H9 (cell line): ENCODE data around the gene PNPLA2. TPM values are rescaled to one million over a fixed set of nuclear protein-coding genes. Genes with fewer than 3 reads are reported as not detected.
A peak's percentile ranks its signal among the peaks of the same experiment; 100 is the strongest.

Experiments
- DNase-seq: peaks from one replicate; pipeline ENCODE4 v3.0.0-alpha.2; 2017
- H2AFZ ChIP-seq: one replicate; pipeline ENCODE4 v1.6.1; 2013; ENCODE audit warnings: mild to moderate bottlenecking, low read length, control low read depth, moderate library complexity
- H2AK5ac ChIP-seq: 2 replicates; pipeline ENCODE4 v1.6.1; 2013; ENCODE audit warnings: low read length, control low read depth, mixed read lengths; ENCODE audit not compliant: insufficient read length
- H2BK120ac ChIP-seq: one replicate; pipeline ENCODE4 v1.6.1; 2013; ENCODE audit warnings: low read depth, mild to moderate bottlenecking, low read length, control low read depth, inconsistent platforms; ENCODE audit not compliant: poor library complexity, severe bottlenecking
- H2BK12ac ChIP-seq: 2 replicates; pipeline ENCODE4 v1.6.1; 2013; ENCODE audit warnings: low read length, control low read depth, mixed read lengths, low read depth; ENCODE audit not compliant: insufficient read length
- H2BK15ac ChIP-seq: 2 replicates; pipeline ENCODE4 v1.6.1; 2013; ENCODE audit warnings: low read depth, low read length, control low read depth
- H2BK20ac ChIP-seq: one replicate; pipeline ENCODE4 v1.6.1; 2013; ENCODE audit warnings: low read depth, mild to moderate bottlenecking, low read length, control low read depth, inconsistent platforms; ENCODE audit not compliant: poor library complexity, severe bottlenecking
- H2BK5ac ChIP-seq: 2 replicates; pipeline ENCODE4 v1.6.1; 2013; ENCODE audit warnings: low read length, control low read depth, mixed read lengths; ENCODE audit not compliant: insufficient read length
- H3K14ac ChIP-seq: 2 replicates; pipeline ENCODE4 v1.6.1; 2013; ENCODE audit warnings: low read length, control low read depth; ENCODE audit not compliant: insufficient read depth
- H3K18ac ChIP-seq: 2 replicates; pipeline ENCODE4 v1.6.1; 2013; ENCODE audit warnings: low read depth, mild to moderate bottlenecking, mixed read lengths, low read length, control low read depth; ENCODE audit not compliant: insufficient read length
- H3K23ac ChIP-seq: 2 replicates; pipeline ENCODE4 v1.6.1; 2013; ENCODE audit warnings: low read length, control low read depth, mixed read lengths, low read depth; ENCODE audit not compliant: insufficient read length
- H3K23me2 ChIP-seq: 2 replicates; pipeline ENCODE4 v1.6.1; 2013; ENCODE audit warnings: low read depth, mild to moderate bottlenecking, mixed read lengths, low read length, control low read depth; ENCODE audit not compliant: insufficient read length, poor library complexity, severe bottlenecking
- H3K27ac ChIP-seq: 2 replicates; pipeline ENCODE4 v1.5.1; 2013; ENCODE audit warnings: low read length, control low read depth, mixed read lengths, low read depth; ENCODE audit not compliant: insufficient read length
- H3K27me3 ChIP-seq: 2 replicates; pipeline ENCODE4 v1.6.1; 2013; ENCODE audit warnings: low read length, control low read depth, inconsistent platforms; ENCODE audit not compliant: insufficient read depth
- H3K4ac ChIP-seq: 2 replicates; pipeline ENCODE4 v1.6.1; 2013; ENCODE audit warnings: low read depth, mild to moderate bottlenecking, control low read depth, inconsistent platforms, low read length, moderate library complexity
- H3K4me1 ChIP-seq: 2 replicates; pipeline ENCODE4 v1.6.1; 2013; ENCODE audit warnings: low read length, control low read depth, inconsistent platforms; ENCODE audit not compliant: insufficient read depth
- H3K4me2 ChIP-seq: 2 replicates; pipeline ENCODE4 v1.6.1; 2013; ENCODE audit warnings: low read length, control low read depth, mixed read lengths; ENCODE audit not compliant: insufficient read length, insufficient read depth
- H3K56ac ChIP-seq: 2 replicates; pipeline ENCODE4 v1.6.1; 2013; ENCODE audit warnings: low read depth, mild to moderate bottlenecking, mixed read lengths, low read length, control low read depth; ENCODE audit not compliant: insufficient read length
- H3K79me1 ChIP-seq: 2 replicates; pipeline ENCODE4 v1.6.1; 2013; ENCODE audit warnings: low read depth, mild to moderate bottlenecking, moderate library complexity, low read length, control low read depth, inconsistent platforms; ENCODE audit not compliant: insufficient read depth, poor library complexity, severe bottlenecking
- H3K79me2 ChIP-seq: 2 replicates; pipeline ENCODE4 v1.6.1; 2013; ENCODE audit warnings: low read length, control low read depth, inconsistent platforms; ENCODE audit not compliant: insufficient read depth
- H3K9ac ChIP-seq: 2 replicates; pipeline ENCODE4 v1.6.1; 2013; ENCODE audit warnings: low read length, control low read depth, mixed read lengths; ENCODE audit not compliant: insufficient read length; ENCODE audit errors: extremely low read depth
- H3K9me3 ChIP-seq: one replicate; pipeline ENCODE4 v1.6.1; 2013; ENCODE audit warnings: low read depth, low read length, inconsistent platforms; ENCODE audit not compliant: control insufficient read depth
- H3T11ph ChIP-seq: one replicate; pipeline ENCODE4 v1.6.1; 2013; ENCODE audit warnings: mild to moderate bottlenecking, low read length, control low read depth, inconsistent platforms
- H4K20me1 ChIP-seq: one replicate; pipeline ENCODE4 v1.6.1; 2013; ENCODE audit not compliant: control insufficient read depth, insufficient read length, insufficient read depth
- H4K5ac ChIP-seq: 2 replicates; pipeline ENCODE4 v1.6.1; 2013; ENCODE audit warnings: low read depth, mild to moderate bottlenecking, mixed read lengths, low read length, control low read depth; ENCODE audit not compliant: insufficient read length
- H4K8ac ChIP-seq: replicated peaks from 2 replicates; pipeline ENCODE4 v1.6.1; 2013; ENCODE audit warnings: low read length, control low read depth, mixed read lengths, low read depth; ENCODE audit not compliant: insufficient read length
- H4K91ac ChIP-seq: 2 replicates; pipeline ENCODE4 v1.6.1; 2013; ENCODE audit warnings: low read depth, mild to moderate bottlenecking, moderate library complexity, mixed read lengths, low read length, control low read depth; ENCODE audit not compliant: insufficient read length
- H3K27ac Mint-ChIP-seq, 3 experiments: 2 replicates in 2 of 3; 3 replicates in 1 of 3; pipeline ENCODE4 v1.8.0; 2020 to 2021; ENCODE audit warnings: mixed read lengths in 3 of 3, mild to moderate bottlenecking in 1 of 3, moderate library complexity in 1 of 3
- H3K27me3 Mint-ChIP-seq: 2 replicates; pipeline ENCODE4 v1.8.0; 2021; ENCODE audit warnings: low read depth, mild to moderate bottlenecking, moderate library complexity, mixed read lengths
- H3K36me3 Mint-ChIP-seq, 3 experiments: 2 replicates in 2 of 3; 3 replicates in 1 of 3; pipeline ENCODE4 v1.8.0; 2020 to 2021; ENCODE audit warnings: low read depth in 3 of 3, mixed read lengths in 3 of 3; ENCODE audit not compliant: insufficient read depth in 1 of 3
- H3K4me1 Mint-ChIP-seq, 2 experiments: 2 replicates each; pipeline ENCODE4 v1.8.0; 2020; ENCODE audit warnings: mixed read lengths in 2 of 2
- H3K4me3 Mint-ChIP-seq, 2 experiments: 2 replicates in 1 of 2; 3 replicates in 1 of 2; pipeline ENCODE4 v1.8.0; 2020 to 2021; ENCODE audit warnings: mild to moderate bottlenecking in 2 of 2, mixed read lengths in 2 of 2, moderate library complexity in 1 of 2
- H3K9me3 Mint-ChIP-seq, 2 experiments: 2 replicates in 1 of 2; 3 replicates in 1 of 2; pipeline ENCODE4 v1.8.0; 2020; ENCODE audit warnings: mild to moderate bottlenecking in 2 of 2, mixed read lengths in 2 of 2, moderate library complexity in 1 of 2
- WGBS: extraction: QIAGEN DNeasy Blood & Tissue Kit; methylation state at CpG from one replicate; pipeline ENCODE4 v1.1.7; 2013; ENCODE audit warnings: missing lambda C conversion rate, low lambda C conversion rate, mixed read lengths; ENCODE audit not compliant: insufficient read length; ENCODE audit errors: extremely low coverage; 5-methylcytosine and 5-hydroxymethylcytosine counted together
- total RNA-seq: library from RNA; stranded (reverse); gene quantifications from 2 replicates; pipeline ENCODE4 v1.2.1, GENCODE V29; 2021
- TF ChIP-seq, protein P1 (sequence below): fragments of 200-600 bp; sonication (generic); conservative IDR thresholded peaks from 3 replicates; pipeline ENCODE4 v1.8.0; 2021; ENCODE audit warnings: antibody characterized with exemption, mild to moderate bottlenecking

The PNPLA2 gene
- total RNA-seq, 1 experiment from 2014 or later, result 67.3 TPM

DNA sequence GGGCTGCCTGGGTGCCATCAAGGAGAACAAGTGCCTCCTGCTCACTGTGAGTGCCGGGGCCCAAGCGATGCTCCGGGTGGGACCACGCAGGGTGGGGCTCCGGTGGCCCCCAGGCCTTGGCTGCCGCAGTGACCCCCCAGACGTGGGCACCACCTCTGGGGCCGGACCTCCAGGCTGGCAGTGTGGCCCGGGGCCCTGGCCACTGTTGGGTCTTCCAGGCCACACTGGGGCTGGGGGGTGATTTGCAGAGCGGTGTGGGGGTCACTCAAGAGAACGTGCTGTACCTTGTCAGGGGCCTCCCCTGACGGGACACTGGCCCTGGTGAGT, 43.9 kb downstream of the PNPLA2 start:
- H2AK5ac ChIP-seq, result no peak overlapping the region
- TF ChIP-seq, protein P1, sequence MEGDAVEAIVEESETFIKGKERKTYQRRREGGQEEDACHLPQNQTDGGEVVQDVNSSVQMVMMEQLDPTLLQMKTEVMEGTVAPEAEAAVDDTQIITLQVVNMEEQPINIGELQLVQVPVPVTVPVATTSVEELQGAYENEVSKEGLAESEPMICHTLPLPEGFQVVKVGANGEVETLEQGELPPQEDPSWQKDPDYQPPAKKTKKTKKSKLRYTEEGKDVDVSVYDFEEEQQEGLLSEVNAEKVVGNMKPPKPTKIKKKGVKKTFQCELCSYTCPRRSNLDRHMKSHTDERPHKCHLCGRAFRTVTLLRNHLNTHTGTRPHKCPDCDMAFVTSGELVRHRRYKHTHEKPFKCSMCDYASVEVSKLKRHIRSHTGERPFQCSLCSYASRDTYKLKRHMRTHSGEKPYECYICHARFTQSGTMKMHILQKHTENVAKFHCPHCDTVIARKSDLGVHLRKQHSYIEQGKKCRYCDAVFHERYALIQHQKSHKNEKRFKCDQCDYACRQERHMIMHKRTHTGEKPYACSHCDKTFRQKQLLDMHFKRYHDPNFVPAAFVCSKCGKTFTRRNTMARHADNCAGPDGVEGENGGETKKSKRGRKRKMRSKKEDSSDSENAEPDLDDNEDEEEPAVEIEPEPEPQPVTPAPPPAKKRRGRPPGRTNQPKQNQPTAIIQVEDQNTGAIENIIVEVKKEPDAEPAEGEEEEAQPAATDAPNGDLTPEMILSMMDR, result no peak
- Mint-ChIP-seq H3K27me3 (peaks cover 18% of the 10 kb centered on the region), H3K9me3 (no peaks in the 10 kb centered on the region), H3K4me3 (peak overlapping the region in 1 of 2 experiments; percentile 64; a peak in 3 of 5 replicates), H3K4me1 (peaks cover 18 to 55% of the 10 kb centered on the region in 2 experiments), H3K27ac (0 out of 7 replicates have a peak overlapping the region, but pooled peaks of 1 of the 3 experiments have one; percentile 51), H3K36me3 (peaks cover 1 to 17% (median 5%) of the 10 kb centered on the region in 3 experiments; a peak in 4 of 7 replicates)
- H2BK20ac ChIP-seq, result no peak overlapping the region
- WGBS, result no CpG with 5 or more reads among the region's 12 CpGs
- H3K9ac ChIP-seq, result no peak overlapping the region
- H3K9me3 ChIP-seq, result no peaks in the 10 kb centered on the region
- no peak overlapping the region for H3K14ac ChIP-seq
- no peak overlapping the region for H2BK5ac ChIP-seq
- H3K4ac ChIP-seq, result no peak overlapping the region
- no peak overlapping the region for H3K56ac ChIP-seq
- H2BK15ac ChIP-seq, result no peak overlapping the region
- H3K23me2 ChIP-seq, result no peaks in the 10 kb centered on the region
- no peaks in the 10 kb centered on the region for H3K79me2 ChIP-seq
- no peak for DNase-seq
- H3K27me3 ChIP-seq, result no peaks in the 10 kb centered on the region
- H4K5ac ChIP-seq, result no peak overlapping the region
- H3K4me2 ChIP-seq, result no peak overlapping the region
- H4K8ac ChIP-seq, result no peak overlapping the region
- H3T11ph ChIP-seq, result no peak overlapping the region
- no peak overlapping the region for H2BK12ac ChIP-seq
- no peaks in the 10 kb centered on the region; the same call in 1 of the 2 replicates for H3K4me1 ChIP-seq
- H3K23ac ChIP-seq, result no peak overlapping the region
- H3K18ac ChIP-seq, result no peak overlapping the region
- no peaks in the 10 kb centered on the region for H4K20me1 ChIP-seq
- no peak overlapping the region for H2AFZ ChIP-seq
- no peak overlapping the region for H2BK120ac ChIP-seq
- no peaks in the 10 kb centered on the region for H3K79me1 ChIP-seq
- H3K27ac ChIP-seq, result no peak overlapping the region
- H4K91ac ChIP-seq, result no peak overlapping the region
